Articular chondrocyte of knee joint (primary cell): Measurements from ENCODE around the gene SPC25. TPM values are rescaled to one million over a fixed set of nuclear protein-coding genes. Genes with fewer than 3 reads are reported as not detected.

Experiments used
- total RNA-seq: library from RNA; depleted of rRNA; stranded (reverse); fragments of >200 nt; gene quantifications from 2 replicates; pipeline ENCODE4 v1.2.3, GENCODE V29; 2012

Gene SPC25
- 3.7 and 4.9 TPM in 2 replicates for total RNA-seq

GRCh38 chr2:168890006-168890782, at the start of gene SPC25:
Gene SPC25, minus strand, starts transcription at chr2:168890430. Its CDS starts 911 bp downstream, at chr2:168889519.

GRCh38 chr2:168901003-168901402, 10.8 kb upstream of the SPC25 start, which contains the start of gene G6PC2:
Gene G6PC2, plus strand, starts transcription at chr2:168901291. Its CDS starts 41 bp downstream, at chr2:168901332.

Other genes with a start within 250 kb of the SPC25 start
- 1.4 and 1.5 TPM in 2 replicates for gene NOSTRIN, start 87.8 kb downstream of the SPC25 start, total RNA-seq
- gene G6PC2, start 10.9 kb upstream of the SPC25 start, total RNA-seq = not detected in 2 replicates
- not detected in 2 replicates for gene ABCB11, start 140.9 kb upstream of the SPC25 start, total RNA-seq
- gene DHRS9, start 179.1 kb upstream of the SPC25 start, total RNA-seq = not detected in 2 replicates